Ascending aorta (tissue), 2 donors: ENCODE data around the gene BCDIN3D. TPM values are rescaled to one million over a fixed set of nuclear protein-coding genes. Genes with fewer than 3 reads are reported as not detected.

ENCODE experiments used
- DNase-seq, 2 donors: peaks; one replicate each; pipeline ENCODE4 v3.0.0-alpha.2; 2019; ENCODE audit warnings: low spot score in 2 of 2
- H3K27ac ChIP-seq, 2 donors: fragments of 200-600 bp; sonication (generic); one replicate each; pipeline ENCODE4 v1.5.1; 2016 to 2017; ENCODE audit warnings: mild to moderate bottlenecking in 1 of 2
- H3K27me3 ChIP-seq: fragments of 200-600 bp; sonication (generic); one replicate; pipeline ENCODE4 v1.5.1; 2017
- H3K36me3 ChIP-seq, 2 donors: fragments of 200-600 bp; sonication (generic); one replicate each; pipeline ENCODE4 v1.5.1; 2016
- H3K4me1 ChIP-seq, 2 donors: fragments of 200-600 bp; sonication (generic); one replicate each; pipeline ENCODE4 v1.5.1; 2016 to 2017; ENCODE audit warnings: mild to moderate bottlenecking in 1 of 2
- H3K4me3 ChIP-seq, 2 donors: fragments of 200-600 bp; sonication (generic); one replicate each; pipeline ENCODE4 v1.5.1; 2016 to 2017; ENCODE audit warnings: mild to moderate bottlenecking in 1 of 2
- H3K9me3 ChIP-seq, 2 donors: fragments of 200-600 bp; sonication (generic); one replicate each; pipeline ENCODE4 v1.5.1; 2016
- CTCF ChIP-seq, 3 experiments: fragments of 200-600 bp in 2 of 3; fragments of 450-650 bp in 1 of 3; sonication (generic) in 2 of 3; IDR thresholded peaks; one replicate each; pipeline ENCODE4 v1.5.1; 2016 to 2019; ENCODE audit warnings: antibody characterized with exemption in 3 of 3, mild to moderate bottlenecking in 1 of 3, moderate library complexity in 1 of 3
- intact Hi-C: fragments of 100-400 bp; cut with DNase I; formaldehyde crosslinking; loops from one replicate; pipeline ENCODE4 v1.15.1; 2023
- total RNA-seq: library from RNA; depleted of rRNA; stranded (reverse); fragments of >200 nt; gene quantifications from one replicate; pipeline ENCODE4 v1.1.0, GENCODE V29; 2016

BCDIN3D gene
- total RNA-seq, 1 donor from 2014 or later = 2.6 TPM

- H3K36me3 ChIP-seq = no peaks in the 10 kb centered on the region
- H3K4me3 ChIP-seq = no peak overlapping the region
- no peak overlapping the region for H3K27ac ChIP-seq
- H3K27me3 ChIP-seq = no peaks in the 10 kb centered on the region
- H3K9me3 ChIP-seq = no peaks in the 10 kb centered on the region
- DNase-seq = no peak
- H3K4me1 ChIP-seq = no peaks in the 10 kb centered on the region
- no peak for TF ChIP-seq CTCF (IDR thresholded peaks at IDR 0.05)
- intact Hi-C loops = no loop called here
These were observed 12.1 kb upstream of the BCDIN3D start for GRCh38 chr12:49854976-49855375.

GRCh38 chr12:49853671-49854070, 10.8 kb upstream of the BCDIN3D start:
- intact Hi-C loops = no loop called here
- no peaks in the 10 kb centered on the region for H3K4me1 ChIP-seq
- H3K9me3 ChIP-seq = no peaks in the 10 kb centered on the region
- DNase-seq = no peak
- TF ChIP-seq CTCF (IDR thresholded peaks at IDR 0.05) = no peak
- H3K36me3 ChIP-seq = no peaks in the 10 kb centered on the region
- H3K27ac ChIP-seq = no peak overlapping the region
- H3K4me3 ChIP-seq = no peak overlapping the region
- H3K27me3 ChIP-seq = no peaks in the 10 kb centered on the region

- Histone ChIP-seq H3K4me3 (no peak overlapping the region), H3K27ac (no peak overlapping the region), H3K4me1 (peaks cover 0 to 9% of the 10 kb centered on the region in 2 donors), H3K9me3 (no peaks in the 10 kb centered on the region), H3K27me3 (no peaks in the 10 kb centered on the region), H3K36me3 (no peaks in the 10 kb centered on the region)
- intact Hi-C loops = loop anchor here (10.0 kb wide), 1 partner anchor 202 kb away; no protein-coding TSS in a partner anchor
- no peak for DNase-seq
- TF ChIP-seq CTCF (IDR thresholded peaks at IDR 0.05) = no peak
These were observed 4.3 kb upstream of the BCDIN3D start for GRCh38 chr12:49847161-49847560.

- TF ChIP-seq CTCF (IDR thresholded peaks at IDR 0.05) = no peak
- Histone ChIP-seq H3K27me3 (no peaks in the 10 kb centered on the region), H3K36me3 (no peaks in the 10 kb centered on the region), H3K4me3 (no peak overlapping the region), H3K27ac (no peak overlapping the region), H3K4me1 (peaks cover 0 to 18% of the 10 kb centered on the region in 2 donors), H3K9me3 (no peaks in the 10 kb centered on the region)
- intact Hi-C loops = loop anchor here (10.0 kb wide), 1 partner anchor 201 kb away; no protein-coding TSS in a partner anchor
- DNase-seq = no peak
These were observed 3.1 kb upstream of the BCDIN3D start for GRCh38 chr12:49846032-49846431.

DNA sequence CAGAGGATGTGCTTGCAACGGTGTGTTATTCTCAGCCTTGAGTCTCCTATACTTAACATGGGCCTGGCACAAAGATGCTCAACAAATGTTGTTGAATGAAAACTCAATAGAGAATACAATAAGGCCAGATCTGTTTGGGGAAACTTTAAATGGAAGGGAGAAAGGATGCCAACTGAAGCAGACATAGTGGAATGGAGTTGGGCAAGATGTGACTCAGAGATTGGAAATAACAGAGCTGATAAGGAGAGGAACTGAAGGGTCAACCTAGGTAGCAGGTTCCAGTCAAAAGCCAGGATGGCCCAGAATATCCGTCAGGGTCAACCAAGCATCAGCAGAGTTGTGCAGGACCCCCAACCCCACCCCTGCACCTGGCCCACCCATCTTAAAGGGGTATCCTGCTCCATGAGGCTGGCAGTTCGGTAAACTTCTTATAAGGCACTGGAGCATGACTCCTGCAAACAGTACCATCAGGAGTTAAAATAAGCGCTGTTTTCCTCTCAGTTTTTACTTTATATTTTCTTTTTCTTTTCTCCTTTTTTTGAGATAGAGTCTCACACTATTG, 1.1 kb upstream of the BCDIN3D start:
- DNase-seq = no peak
- no peak for TF ChIP-seq CTCF (IDR thresholded peaks at IDR 0.05)
- intact Hi-C loops = loop anchor here (1.0 to 10.0 kb wide), 2 partner anchors 16 to 199 kb away; partner anchors contain the start of gene NCKAP5L
- peaks cover 0 to 18% of the 10 kb centered on the region in 2 donors for H3K4me1 ChIP-seq
- H3K27me3 ChIP-seq = no peaks in the 10 kb centered on the region
- H3K4me3 ChIP-seq = no peak overlapping the region
- H3K27ac ChIP-seq = peak overlapping the region; percentile 92 to 93
- no peaks in the 10 kb centered on the region for H3K36me3 ChIP-seq
- no peaks in the 10 kb centered on the region for H3K9me3 ChIP-seq
